C1 segment of cervical spinal cord (tissue), 14 donors: ENCODE data around the gene KHDC1.
"Not testable (repeated sequence)": the region's sequence is repeated elsewhere in the genome, so short reads cannot be mapped to it uniquely, and the experiment has no call there.

Source experiments
- DNase-seq, 14 donors: peaks; one replicate each; lab custom pipeline; 2025; lab: John Stamatoyannopoulos, UW

The KHDC1 gene, protein sequence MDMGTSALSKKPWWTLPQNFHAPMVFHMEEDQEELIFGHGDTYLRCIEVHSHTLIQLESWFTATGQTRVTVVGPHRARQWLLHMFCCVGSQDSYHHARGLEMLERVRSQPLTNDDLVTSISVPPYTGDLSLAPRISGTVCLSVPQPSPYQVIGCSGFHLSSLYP

DNA sequence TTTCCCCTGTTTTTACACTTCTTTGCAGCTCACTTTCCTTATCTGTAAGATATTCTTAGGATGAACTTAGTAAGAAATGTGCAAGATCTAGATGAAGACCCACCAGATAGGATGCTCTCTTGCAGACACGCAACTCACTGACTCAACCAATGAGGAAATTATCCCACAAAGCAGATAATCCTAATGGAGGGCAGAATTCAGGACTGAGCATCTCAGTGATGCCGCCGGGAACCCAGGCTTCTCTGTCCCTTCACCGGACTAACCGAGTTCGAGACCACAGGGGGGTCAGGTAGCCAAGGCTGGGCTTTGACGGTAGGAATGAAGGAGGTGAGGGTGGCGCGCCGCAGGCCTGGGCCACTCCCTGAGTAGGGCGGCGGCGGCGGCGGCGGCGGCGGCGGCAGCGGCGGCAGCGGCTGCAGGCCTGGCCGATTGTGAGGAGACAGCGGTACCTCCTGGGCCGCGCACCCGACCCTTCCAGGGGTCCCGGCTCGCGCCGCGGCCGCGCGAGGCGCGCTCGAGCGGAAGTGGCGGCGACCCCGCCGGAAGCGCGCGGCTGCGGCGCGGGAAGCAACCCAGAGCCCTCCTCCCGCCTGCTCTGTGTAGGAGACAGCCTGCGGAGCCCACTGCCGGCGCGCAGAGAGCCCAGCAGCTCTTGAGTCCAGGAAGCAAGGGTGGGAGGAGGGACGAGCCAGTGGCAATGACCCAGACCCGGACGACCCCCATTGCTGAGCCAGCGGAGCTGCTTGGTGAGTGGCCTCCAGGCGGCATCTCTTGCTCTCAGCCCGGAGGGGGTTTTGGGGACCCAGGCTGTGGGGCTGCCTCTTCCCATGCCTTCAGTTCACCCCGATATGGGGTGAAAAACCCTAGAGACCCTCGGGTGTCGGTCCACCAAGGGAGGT is at the start of gene KHDC1:
Gene KHDC1, minus strand, starts transcription at position 526 of the 899 bp plus-strand sequence. CDS start 20,679 bp downstream, outside the sequence.
- DNase-seq = peak in 12 of 14 donors; percentile 5 to 78 (median 38)

DNA sequence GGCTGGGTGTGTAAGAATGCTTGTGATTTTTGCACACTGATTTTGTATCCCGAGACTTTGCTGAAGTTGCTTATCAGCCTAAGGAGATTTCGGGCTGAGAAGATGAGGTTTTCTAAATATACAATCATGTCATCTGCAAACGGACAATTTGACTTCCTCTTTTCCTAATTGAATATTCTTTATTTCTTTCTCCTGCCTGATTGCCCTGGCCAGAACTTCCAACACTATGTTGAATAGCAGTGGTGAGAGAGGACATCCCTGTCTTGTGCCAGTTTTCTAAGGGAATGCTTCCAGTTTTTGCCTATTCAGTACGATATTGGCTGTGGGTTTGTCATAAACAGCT is 47.5 kb upstream of the KHDC1 start:
- not testable (repeated sequence) for DNase-seq

- peak in 9 of 14 donors; percentile 34 to 72 (median 43) for DNase-seq
Observed at GRCh38 chr6:73309785-73310502, 46.9 kb upstream of the KHDC1 start.

GRCh38 chr6:73309535-73309784 is 46.5 kb upstream of the KHDC1 start:
- peak in 1 of 14 donors; percentile 76 for DNase-seq

DNA sequence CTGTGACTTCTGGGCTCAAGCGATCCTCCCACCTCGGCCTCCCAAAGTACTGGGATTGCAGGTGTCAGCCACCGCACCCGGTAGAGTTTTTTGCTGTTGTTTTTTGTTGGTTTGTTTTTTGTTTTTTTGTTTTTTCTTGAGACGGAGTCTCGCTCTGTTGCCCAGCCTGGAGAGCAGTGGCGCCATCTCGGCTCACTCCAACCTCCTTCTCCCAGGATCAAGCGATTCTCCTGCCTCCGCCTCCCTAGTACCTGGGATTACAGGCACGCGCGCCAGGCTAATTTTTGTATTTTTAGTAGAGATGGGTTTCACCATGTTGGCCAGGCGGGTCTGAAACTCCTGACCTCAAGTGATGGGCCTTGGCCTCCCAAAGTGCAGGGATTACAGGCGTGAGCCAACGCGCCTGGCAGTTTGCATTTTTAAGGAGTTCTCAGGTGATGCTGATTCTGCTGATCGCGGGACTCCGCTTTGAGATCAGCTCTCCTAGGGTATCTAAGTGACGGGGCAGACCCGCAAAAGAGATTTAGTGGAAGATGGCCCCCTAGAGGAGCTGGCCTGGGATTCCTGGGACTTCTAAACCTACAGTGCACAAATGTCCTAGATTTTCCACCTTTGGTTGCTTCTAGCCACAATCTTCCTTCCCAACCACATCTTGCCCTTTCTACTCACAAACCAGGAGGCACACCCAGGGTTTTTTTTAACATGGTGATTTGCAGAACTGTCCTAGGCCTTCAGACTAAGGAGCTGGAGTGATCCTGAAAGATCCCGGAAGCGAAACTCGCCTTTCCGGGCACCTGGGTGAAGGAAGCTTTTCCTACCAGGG is 45.9 kb upstream of the KHDC1 start:
- DNase-seq = peak in 1 of 14 donors; percentile 8

GRCh38 chr6:73303773-73304172 is 40.8 kb upstream of the KHDC1 start:
- not testable (repeated sequence) for DNase-seq

GRCh38 chr6:73302339-73302738 is 39.3 kb upstream of the KHDC1 start:
- DNase-seq = no peak

DNA sequence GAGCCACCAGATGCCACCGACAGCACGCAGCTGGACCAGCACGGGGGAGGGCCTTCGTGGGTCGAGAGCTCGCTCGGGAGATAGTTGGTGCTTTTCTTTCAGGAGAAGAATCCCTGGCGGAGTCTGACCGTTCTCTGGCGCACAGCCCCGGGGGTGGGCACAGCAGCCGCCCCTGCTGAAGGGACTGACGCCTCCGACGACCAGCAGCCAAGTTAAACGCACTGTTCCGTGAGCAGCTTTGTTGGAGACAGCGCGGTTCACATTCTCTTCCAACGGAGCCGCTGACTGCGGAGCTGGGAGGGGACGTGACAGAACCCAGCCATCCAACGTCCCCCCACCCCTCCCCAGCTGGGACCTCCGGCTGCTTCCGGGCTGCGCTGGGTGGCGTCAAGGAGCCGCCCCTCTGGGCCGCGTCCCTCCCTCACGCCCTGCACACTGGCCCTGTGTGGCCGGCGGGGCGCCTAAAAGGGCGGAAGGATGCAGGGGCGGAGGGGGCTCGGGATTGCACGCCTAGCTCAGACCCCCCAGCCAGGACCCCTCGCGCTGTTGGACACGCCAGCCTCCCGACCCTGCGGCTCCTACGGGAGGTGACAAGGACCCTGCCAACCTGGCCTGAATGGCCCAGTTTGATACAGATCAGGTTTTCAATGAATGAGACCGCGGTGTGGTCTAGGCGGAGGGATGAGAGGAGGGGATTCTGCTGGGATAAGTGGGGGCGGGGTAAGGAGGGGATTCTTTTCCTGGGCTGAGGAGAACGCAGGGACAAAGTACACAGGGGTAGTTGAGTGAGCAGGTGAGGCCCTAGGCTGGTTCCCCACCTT is 36.4 kb upstream of the KHDC1 start:
- DNase-seq = peak in 2 of 14 donors; percentile 7 to 24

- DNase-seq = no peak
Observed at GRCh38 chr6:73293331-73293730, 30.3 kb upstream of the KHDC1 start.

GRCh38 chr6:73290435-73290834 is 27.4 kb upstream of the KHDC1 start:
- no peak for DNase-seq

- no peak for DNase-seq
Observed at GRCh38 chr6:73286752-73287151, 23.8 kb upstream of the KHDC1 start.

GRCh38 chr6:73285674-73286283 is 22.8 kb upstream of the KHDC1 start:
- DNase-seq = peak in 1 of 14 donors; percentile 28

DNA sequence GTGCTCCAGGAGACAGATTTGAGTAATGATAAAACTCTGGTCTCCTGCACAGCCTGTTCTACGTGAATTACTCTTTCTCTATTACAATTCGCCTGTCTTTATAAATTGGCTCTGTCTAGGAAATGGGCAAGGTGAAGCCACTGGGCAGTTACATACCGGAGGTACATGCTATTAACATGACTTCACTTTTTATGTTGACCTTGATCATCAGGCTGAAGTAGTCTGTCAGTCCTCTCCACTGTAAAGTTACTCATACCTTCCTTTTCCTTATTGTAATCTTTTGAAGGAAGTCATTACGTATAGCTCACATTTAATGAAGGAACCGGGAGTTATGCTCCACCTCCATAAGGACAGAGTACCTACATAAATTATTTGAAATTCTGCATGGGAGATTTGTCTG is 19.9 kb upstream of the KHDC1 start:
- DNase-seq = no peak

DNA sequence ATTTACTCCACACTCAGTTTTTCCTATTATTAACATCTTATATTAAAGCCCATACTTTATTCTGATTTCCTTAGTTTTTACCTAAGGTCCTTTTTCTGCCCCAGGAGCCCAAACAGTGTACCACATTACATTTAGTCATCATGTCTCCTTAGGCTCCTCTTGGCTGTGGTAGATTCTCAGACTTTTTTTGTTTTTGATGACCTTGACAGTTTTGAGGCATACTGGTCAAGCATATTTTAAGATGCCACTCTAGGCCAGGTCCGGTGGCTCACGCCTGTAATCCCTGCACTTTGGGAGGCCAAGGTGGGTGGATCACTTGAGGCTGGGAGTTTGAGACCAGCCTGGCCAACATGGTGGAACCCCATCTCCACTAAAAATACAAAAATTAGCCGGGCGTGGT is 18.7 kb upstream of the KHDC1 start:
- DNase-seq = not testable (repeated sequence)

DNA sequence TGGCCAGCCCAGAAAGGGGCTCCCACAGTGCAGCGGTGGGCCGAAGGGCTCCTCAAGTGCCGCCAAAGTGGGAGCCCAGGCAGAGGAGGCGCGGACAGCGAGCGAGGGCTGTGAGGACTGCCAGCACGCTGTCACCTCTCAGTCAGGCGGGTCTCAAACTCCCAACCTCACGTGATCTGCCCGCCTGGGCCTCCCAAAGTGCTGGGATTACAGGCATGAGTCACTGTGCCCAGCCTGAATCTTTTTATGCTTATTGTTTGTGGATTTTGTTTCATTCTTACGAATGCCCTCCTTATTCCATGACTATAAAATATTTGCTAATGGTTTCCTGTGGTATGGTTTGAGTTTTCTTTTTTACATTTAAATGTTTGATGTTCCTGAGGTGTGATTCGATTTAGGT is 6.3 kb upstream of the KHDC1 start:
- not testable (repeated sequence) for DNase-seq

GRCh38 chr6:73268896-73269295 is 5.9 kb upstream of the KHDC1 start:
- DNase-seq = not testable (repeated sequence)

DNA sequence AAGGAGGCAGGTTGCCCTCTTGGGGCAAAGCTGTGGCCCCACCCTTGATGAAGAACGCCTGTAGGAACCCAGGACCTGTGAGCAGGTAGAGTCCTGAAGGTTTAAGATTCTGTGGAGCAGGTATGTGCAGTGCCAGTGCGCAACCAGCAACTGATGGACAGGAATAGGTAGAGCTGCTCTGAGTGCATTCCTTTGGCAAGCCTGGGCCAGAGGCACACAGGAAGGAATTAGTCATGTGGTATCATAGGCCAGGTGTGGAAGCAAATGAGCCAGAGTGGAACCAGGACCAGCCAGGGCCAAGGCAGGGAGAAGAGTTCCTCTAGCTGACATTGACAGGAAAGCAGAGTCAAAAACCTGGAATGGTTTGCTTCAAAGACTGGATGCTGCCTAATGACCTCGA is 1.4 kb upstream of the KHDC1 start:
- DNase-seq = peak in 1 of 14 donors; percentile 23

- DNase-seq = peak in 1 of 14 donors; percentile 65
Observed at GRCh38 chr6:73263570-73263909, 544 bp upstream of the KHDC1 start.

DNA sequence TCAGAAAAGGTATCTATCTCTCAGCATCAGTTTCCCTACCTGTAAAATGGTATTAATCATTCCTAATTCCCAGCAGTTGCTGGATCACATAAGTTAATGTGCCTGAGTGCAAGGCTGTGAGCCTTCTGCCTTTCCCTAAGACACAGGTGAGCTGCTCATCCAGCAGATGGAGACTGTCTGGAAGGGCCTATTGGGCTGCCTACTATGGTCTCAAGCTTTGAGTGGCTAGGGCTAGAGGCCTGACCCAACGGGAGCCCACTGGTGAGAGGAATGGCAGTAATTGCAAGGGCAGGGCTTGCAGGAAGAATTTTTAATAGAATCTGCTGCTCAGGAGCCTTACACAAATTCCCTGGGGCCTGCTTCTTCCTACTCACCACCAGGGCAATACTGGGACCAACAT is 4.3 kb downstream of the KHDC1 start:
- no peak for DNase-seq

- DNase-seq = not testable (repeated sequence)
Observed at GRCh38 chr6:73254323-73254722, 8.7 kb downstream of the KHDC1 start.
